Liver (tissue), 9 donors: ENCODE measurements around the gene SNX32. TPM values are rescaled to one million over a fixed set of nuclear protein-coding genes. Genes with fewer than 3 reads are reported as not detected.

Experiments used
- DNase-seq: peaks from one replicate; pipeline ENCODE4 v3.0.0-alpha.2; 2017; ENCODE audit warnings: low spot score
- H3K27ac ChIP-seq, 2 donors: one replicate each; pipeline ENCODE4 v1.7.0; 2013; ENCODE audit warnings: inconsistent platforms in 2 of 2, low read length in 2 of 2, control low read depth in 1 of 2, low read depth in 1 of 2, mild to moderate bottlenecking in 1 of 2
- H3K27me3 ChIP-seq, 4 donors: one replicate each; pipeline versions ENCODE4 v1.6.1 to v1.7.0; 2013; ENCODE audit warnings: low read length in 3 of 4, inconsistent platforms in 1 of 4, mild to moderate bottlenecking in 1 of 4, moderate library complexity in 1 of 4; ENCODE audit not compliant: control insufficient read depth in 4 of 4, insufficient read depth in 4 of 4
- H3K36me3 ChIP-seq, 4 donors: one replicate each; pipeline versions ENCODE4 v1.6.1 to v1.7.0; 2013; ENCODE audit warnings: low read length in 3 of 4, mild to moderate bottlenecking in 3 of 4, low read depth in 1 of 4, moderate library complexity in 1 of 4; ENCODE audit not compliant: control insufficient read depth in 4 of 4, insufficient read depth in 3 of 4
- H3K4me1 ChIP-seq, 4 donors: one replicate each; pipeline versions ENCODE4 v1.6.1 to v1.7.0; 2013; ENCODE audit warnings: low read length in 3 of 4, mild to moderate bottlenecking in 3 of 4, moderate library complexity in 1 of 4; ENCODE audit not compliant: control insufficient read depth in 4 of 4, insufficient read depth in 4 of 4
- H3K4me3 ChIP-seq, 3 donors: one replicate each; pipeline versions ENCODE4 v1.6.1 to v1.7.0; 2013; ENCODE audit warnings: low read length in 3 of 3, control low read depth in 1 of 3, low read depth in 1 of 3, mild to moderate bottlenecking in 1 of 3
- H3K9ac ChIP-seq, 2 donors: one replicate each; pipeline ENCODE4 v1.7.0; 2013; ENCODE audit warnings: low read length in 2 of 2, mild to moderate bottlenecking in 2 of 2, moderate library complexity in 2 of 2, control low read depth in 1 of 2, low read depth in 1 of 2
- H3K9me3 ChIP-seq, 4 donors: one replicate each; pipeline versions ENCODE4 v1.6.1 to v1.7.0; 2013; ENCODE audit warnings: low read length in 3 of 4; ENCODE audit not compliant: control insufficient read depth in 4 of 4
- ATF3 ChIP-seq: IDR thresholded peaks from 2 replicates; pipeline ENCODE4 v1.6.1; 2016; ENCODE audit warnings: antibody characterized with exemption
- CTCF ChIP-seq: fragments of 150-350 bp; IDR thresholded peaks from 2 replicates; pipeline ENCODE4 v1.5.1; 2017; ENCODE audit warnings: improper control_type of control experiment, low read depth, low read length; ENCODE audit not compliant: missing input control
- FOXA1 ChIP-seq: IDR thresholded peaks from 2 replicates; pipeline ENCODE4 v1.6.1; 2016; ENCODE audit warnings: antibody characterized with exemption
- GABPA ChIP-seq, 2 donors: IDR thresholded peaks in 1 of 2; conservative IDR thresholded peaks in 1 of 2; 2 replicates each; pipeline ENCODE4 v1.6.1; 2016; ENCODE audit warnings: antibody characterized with exemption in 2 of 2, mild to moderate bottlenecking in 1 of 2, moderate library complexity in 1 of 2
- HNF4A ChIP-seq, 2 donors: conservative IDR thresholded peaks; 2 replicates each; pipeline ENCODE4 v1.6.1; 2016; ENCODE audit warnings: antibody characterized with exemption in 2 of 2, mild to moderate bottlenecking in 2 of 2
- HNF4G ChIP-seq: IDR thresholded peaks from 2 replicates; pipeline ENCODE4 v1.6.1; 2016; ENCODE audit warnings: antibody characterized with exemption
- JUND ChIP-seq, 2 donors: IDR thresholded peaks; 2 replicates each; pipeline ENCODE4 v1.6.1; 2016; ENCODE audit warnings: antibody characterized with exemption in 2 of 2
- MAX ChIP-seq: IDR thresholded peaks from 2 replicates; pipeline ENCODE4 v1.6.1; 2016; ENCODE audit warnings: antibody characterized with exemption
- NR2F2 ChIP-seq: IDR thresholded peaks from 2 replicates; pipeline ENCODE4 v1.6.1; 2016; ENCODE audit warnings: antibody characterized with exemption
- RAD21 ChIP-seq, 2 donors: IDR thresholded peaks; 2 replicates each; pipeline ENCODE4 v1.6.1; 2016; ENCODE audit warnings: antibody characterized with exemption in 2 of 2, mild to moderate bottlenecking in 2 of 2
- RXRA ChIP-seq, 2 donors: IDR thresholded peaks; 2 replicates each; pipeline ENCODE4 v1.6.1; 2017 to 2018; ENCODE audit warnings: antibody characterized with exemption in 2 of 2, mild to moderate bottlenecking in 1 of 2
- SP1 ChIP-seq: IDR thresholded peaks from 2 replicates; pipeline ENCODE4 v1.6.1; 2018; ENCODE audit warnings: antibody characterized with exemption, mild to moderate bottlenecking
- TAF1 ChIP-seq: conservative IDR thresholded peaks from 2 replicates; pipeline ENCODE4 v1.6.1; 2016; ENCODE audit warnings: antibody characterized with exemption, mild to moderate bottlenecking
- ZBTB33 ChIP-seq: IDR thresholded peaks from 2 replicates; pipeline ENCODE4 v1.6.1; 2016; ENCODE audit warnings: antibody characterized with exemption
- WGBS: extraction: QIAGEN DNeasy Blood & Tissue Kit; methylation state at CpG from one replicate; pipeline ENCODE4 v1.1.7; 2013; 5-methylcytosine and 5-hydroxymethylcytosine counted together
- polyA plus RNA-seq, 2 donors: library from polyadenylated mRNA; stranded (reverse) in 1 of 2; unstranded in 1 of 2; fragments of 200-250 nt in 1 of 2; fragments of >200 nt in 1 of 2; fragmentation: Nextera tagmentation in 1 of 2; extraction: Ambion mirVana in 1 of 2; gene quantifications; one replicate each; pipeline versions ENCODE4 v1.2.1 to v1.2.3, GENCODE V29; 2013 to 2015
- total RNA-seq, 2 donors: library from RNA; depleted of rRNA; stranded (reverse); fragments of >200 nt; gene quantifications; one replicate each; pipeline ENCODE4 v1.2.3, GENCODE V29; 2014
- donor health status: healthy.
- donor health status: healthy.
- donor health status: healthy.
- donor health status: healthy.
- donor health status: healthy.

The SNX32 gene
- total and polyA plus RNA-seq, 4 donors = under 0.01 to 0.38 (median 0.06) TPM

GRCh38 chr11:65883786-65884715 lies 50.3 kb downstream of the SNX32 start:
- no peak overlapping the region for H3K9ac ChIP-seq
- no peak overlapping the region for H3K4me3 ChIP-seq
- TF ChIP-seq RXRA (IDR thresholded peaks at IDR 0.05) (no peak), RAD21 (IDR thresholded peaks at IDR 0.05) (no peak), CTCF (no peak), HNF4A (conservative IDR thresholded peaks at IDR 0.05) (no peak), GABPA (IDR thresholded peaks at IDR 0.05 in 1 of 2, conservative IDR thresholded peaks at IDR 0.05 in 1 of 2) (no peak), JUND (IDR thresholded peaks at IDR 0.05) (no peak), TAF1 (no peak), HNF4G (no peak), SP1 (no peak), ATF3 (no peak), MAX (no peak), ZBTB33 (no peak), FOXA1 (no peak)
- peaks cover 5 to 25% (median 12%) of the 10 kb centered on the region in 4 donors for H3K4me1 ChIP-seq
- H3K27ac ChIP-seq = no peak overlapping the region
- H3K36me3 ChIP-seq = peaks cover 2 to 12% (median 3%) of the 10 kb centered on the region in 4 donors
- no peaks in the 10 kb centered on the region for H3K9me3 ChIP-seq
- WGBS = 87% methylated on average over 28 of the region's 28 CpGs
- H3K27me3 ChIP-seq = no peaks in the 10 kb centered on the region
- no peak for DNase-seq

GRCh38 chr11:65884716-65885092 lies 50.9 kb downstream of the SNX32 start:
- no peak overlapping the region for H3K4me3 ChIP-seq
- 23% methylated on average over 9 of the region's 9 CpGs for WGBS
- H3K27me3 ChIP-seq = no peaks in the 10 kb centered on the region
- H3K9ac ChIP-seq = no peak overlapping the region
- no peaks in the 10 kb centered on the region for H3K9me3 ChIP-seq
- H3K27ac ChIP-seq = no peak overlapping the region
- H3K36me3 ChIP-seq = peaks cover 2 to 12% (median 3%) of the 10 kb centered on the region in 4 donors
- TF ChIP-seq RXRA (IDR thresholded peaks at IDR 0.05) = peak in 1 of 2 donors; percentile 55
- TF ChIP-seq RAD21 (IDR thresholded peaks at IDR 0.05) = peak; percentile 92 to 96
- peak; percentile 68 for TF ChIP-seq NR2F2
- no peak for TF ChIP-seq TAF1
- TF ChIP-seq MAX = no peak
- TF ChIP-seq GABPA (IDR thresholded peaks at IDR 0.05 in 1 of 2, conservative IDR thresholded peaks at IDR 0.05 in 1 of 2) = peak in 1 of 2 donors; percentile 30
- peak; percentile 97 for TF ChIP-seq CTCF
- peak; percentile 82 for DNase-seq
- H3K4me1 ChIP-seq = peaks cover 5 to 31% (median 19%) of the 10 kb centered on the region in 4 donors
